Breast epithelium (tissue), 3 donors: Measurements from ENCODE around the gene PLA2G4A.

Source experiments
- CTCF ChIP-seq, 3 donors: fragments of 450-650 bp; IDR thresholded peaks; one replicate each; pipeline ENCODE4 v1.5.1; 2016 to 2017; ENCODE audit warnings: antibody characterized with exemption in 3 of 3, mild to moderate bottlenecking in 3 of 3, moderate library complexity in 3 of 3
- POLR2A ChIP-seq: fragments of 450-650 bp; IDR thresholded peaks from one replicate; pipeline ENCODE4 v1.6.1; 2016; ENCODE audit warnings: antibody characterized with exemption, mild to moderate bottlenecking, moderate library complexity
- POLR2AphosphoS5 ChIP-seq, 3 donors: sonication (generic); formaldehyde crosslinking; IDR thresholded peaks; one replicate each; pipeline ENCODE4 v1.6.1; 2017; ENCODE audit warnings: antibody characterized with exemption in 3 of 3

GRCh38 chr1:186831168-186831567, 2.4 kb downstream of the PLA2G4A start:
- TF ChIP-seq CTCF (IDR thresholded peaks at IDR 0.05) (no peak), POLR2A (no peak), POLR2AphosphoS5 (IDR thresholded peaks at IDR 0.05) (no peak)
